ENCODE measurements around the gene PTPRO.

The PTPRO gene

DNA sequence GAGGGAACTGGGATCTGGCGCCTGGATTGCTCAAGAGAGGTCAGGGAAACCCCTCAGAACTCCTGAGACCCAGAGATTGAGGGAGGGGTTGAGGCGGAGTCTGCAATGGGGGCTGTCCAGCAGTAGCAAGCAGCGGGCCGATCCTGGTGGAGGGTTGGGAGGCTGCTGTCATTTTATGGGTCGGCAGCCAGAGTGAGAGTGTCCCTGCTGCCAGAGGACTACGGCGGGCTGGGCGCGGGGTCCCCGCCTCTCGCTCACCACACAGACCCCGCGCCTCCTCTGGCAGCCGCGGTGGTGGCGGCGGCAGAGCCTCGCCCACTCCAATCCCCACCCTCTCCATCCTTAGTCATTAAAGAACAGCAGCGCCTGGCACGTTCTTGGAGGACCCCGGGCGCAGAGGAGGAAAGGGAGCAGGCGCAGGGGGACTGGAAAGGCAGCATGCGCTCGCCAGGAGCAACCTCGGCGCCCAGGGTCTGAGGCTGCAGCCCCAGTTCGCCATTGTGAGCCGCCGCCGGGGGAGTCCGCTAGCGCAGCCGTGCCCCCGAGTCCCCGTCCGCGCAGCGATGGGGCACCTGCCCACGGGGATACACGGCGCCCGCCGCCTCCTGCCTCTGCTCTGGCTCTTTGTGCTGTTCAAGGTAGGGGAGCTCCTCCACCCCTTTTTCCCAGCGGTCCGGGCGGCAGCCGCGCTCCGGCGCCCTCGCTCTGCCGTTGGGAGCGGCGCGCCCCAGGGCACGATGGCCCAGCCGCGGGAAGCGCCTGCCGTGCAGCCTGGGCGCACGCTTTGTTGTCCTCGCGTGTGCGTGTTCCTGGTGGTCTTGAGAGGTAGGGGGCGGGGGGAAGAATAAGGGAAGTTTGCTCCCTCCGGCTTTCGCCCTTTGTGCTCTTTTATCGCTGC is at the start of gene PTPRO:
TSS of gene PTPRO (plus strand) at position 345 of the 898 bp plus-strand sequence.
- DNase-seq (ENCODE audit: low read depth in 2 of 2), result no peak

DNA sequence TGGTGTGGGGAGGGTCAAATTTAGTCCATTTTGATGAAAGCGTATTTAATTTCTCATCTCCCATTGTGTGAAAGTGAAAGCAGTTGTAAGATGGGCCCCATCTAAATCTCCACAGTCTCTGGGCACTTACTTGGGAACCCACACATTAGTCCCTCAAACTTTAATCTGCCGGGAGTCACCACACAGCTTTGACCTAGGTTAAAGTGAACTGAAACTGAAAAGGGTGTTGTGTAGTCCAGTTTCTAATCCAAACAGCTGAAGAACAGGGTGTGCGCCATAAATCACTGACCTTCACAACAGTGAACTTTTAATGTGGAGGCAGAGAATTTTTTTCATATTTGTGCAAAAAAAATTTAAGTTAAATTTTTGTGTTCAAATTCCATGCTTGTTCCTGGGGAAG is 48.4 kb upstream of the PTPRO start:
- no peak for DNase-seq (ENCODE audit: low read depth in 2 of 2)

DNA sequence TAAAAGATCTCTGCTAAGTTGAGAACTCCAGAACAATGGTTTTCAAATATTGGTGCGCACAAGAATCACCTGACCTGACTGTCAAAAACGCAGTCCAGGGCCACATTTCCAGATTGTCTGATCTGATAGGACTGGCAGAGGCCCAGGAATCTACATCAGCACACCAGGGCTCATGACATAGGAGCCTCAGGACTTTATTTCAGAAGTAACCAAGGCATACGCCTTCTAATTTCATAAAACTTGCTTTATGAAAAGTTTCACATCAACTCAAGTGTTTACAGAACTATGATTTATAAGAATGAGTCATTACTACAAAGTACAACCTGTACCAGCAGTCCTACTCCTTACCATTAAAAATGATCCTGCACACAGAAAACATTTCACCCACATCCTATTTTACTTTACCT is 47.7 kb upstream of the PTPRO start:
- DNase-seq (ENCODE audit: low read depth in 2 of 2), result no peak

DNA sequence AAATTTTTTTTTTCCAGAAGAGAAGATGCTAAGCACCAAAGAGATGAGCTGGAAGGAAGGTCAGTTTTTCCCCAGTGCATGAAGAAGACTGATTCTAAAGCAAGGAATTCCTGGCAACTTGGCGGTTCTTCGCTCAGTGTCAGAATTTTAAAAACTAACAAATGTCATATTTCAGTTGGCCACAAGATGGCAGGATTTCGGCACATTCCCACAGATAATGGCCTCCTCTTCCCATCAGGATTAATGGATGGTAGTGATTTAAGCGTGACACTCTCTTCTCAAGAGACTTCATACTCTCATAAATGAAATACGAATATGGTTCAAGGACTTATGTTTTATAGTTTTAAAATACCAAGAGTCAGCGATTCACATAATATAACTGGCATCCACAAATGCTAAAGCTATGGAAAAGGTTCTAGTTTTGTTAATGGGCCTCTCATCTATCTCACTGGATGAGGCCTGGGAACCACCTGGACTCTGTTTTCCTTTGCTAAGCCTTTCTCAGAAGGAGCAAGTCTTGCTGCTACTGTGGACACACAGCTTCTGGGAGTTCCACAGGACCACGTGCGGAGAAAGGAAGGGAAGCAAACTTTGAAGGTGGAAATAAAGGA is 46.1 kb upstream of the PTPRO start:
- DNase-seq (ENCODE audit: low read depth in 2 of 2), result no peak

DNA sequence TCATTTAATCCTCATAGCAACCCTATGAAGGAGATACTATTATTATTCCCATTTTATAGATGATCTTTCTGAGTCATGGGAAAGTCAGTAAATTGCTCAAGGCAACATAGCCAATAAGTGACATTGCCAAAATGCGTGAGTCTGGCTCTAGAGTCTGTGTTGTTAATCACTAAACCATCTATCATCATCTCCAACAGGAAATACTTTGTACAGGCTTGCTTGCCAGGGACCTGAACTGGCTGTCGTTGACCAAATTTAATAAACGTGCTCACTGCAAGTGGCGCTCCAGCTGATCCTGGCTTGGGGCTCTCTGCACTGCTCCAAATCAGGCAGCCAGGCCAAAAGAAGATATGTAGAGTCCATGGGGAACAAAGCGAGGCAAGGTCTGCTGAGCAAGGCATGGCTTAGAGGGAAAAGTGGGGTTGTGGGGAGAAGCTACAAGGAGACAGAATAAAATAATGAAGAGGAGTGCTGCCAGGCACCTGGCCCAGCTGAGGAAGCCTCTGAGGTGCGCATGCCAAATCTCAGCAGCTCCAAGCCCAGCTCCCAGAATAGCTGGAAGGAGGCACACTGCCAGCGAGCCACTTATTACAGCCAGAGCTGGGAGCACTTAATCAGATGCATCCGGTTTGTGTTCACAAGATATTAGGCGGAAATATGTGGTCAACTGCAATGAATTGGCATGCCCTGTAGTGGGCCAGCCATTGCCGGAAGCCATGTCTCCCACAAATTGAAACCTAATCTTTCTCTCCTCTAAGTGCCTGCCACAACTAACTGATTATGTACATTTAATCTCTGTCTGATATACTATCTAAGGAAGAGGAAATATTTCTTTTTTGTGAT is 43.3 kb upstream of the PTPRO start:
- DNase-seq (ENCODE audit: low read depth in 2 of 2), result no peak

DNA sequence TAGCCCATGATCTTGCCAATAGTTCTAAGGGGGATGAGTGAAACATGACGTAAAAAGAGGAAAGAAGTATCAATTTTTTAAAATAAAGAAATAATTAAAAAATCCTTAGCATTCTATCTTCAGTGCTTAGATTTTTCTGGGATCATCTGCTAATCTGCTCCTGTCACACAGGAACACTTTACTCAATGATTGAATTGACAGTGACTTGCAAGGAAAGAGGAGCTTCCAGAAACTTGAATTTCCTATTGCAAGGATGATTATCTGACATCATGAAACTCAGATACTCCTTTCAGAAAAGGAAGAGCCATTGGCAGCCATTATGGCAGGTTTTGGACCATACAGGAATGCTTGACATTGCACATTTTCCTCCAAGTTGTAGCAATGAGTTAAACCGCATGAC is 41.4 kb upstream of the PTPRO start:
- DNase-seq (ENCODE audit: low read depth in 2 of 2), result no peak

DNA sequence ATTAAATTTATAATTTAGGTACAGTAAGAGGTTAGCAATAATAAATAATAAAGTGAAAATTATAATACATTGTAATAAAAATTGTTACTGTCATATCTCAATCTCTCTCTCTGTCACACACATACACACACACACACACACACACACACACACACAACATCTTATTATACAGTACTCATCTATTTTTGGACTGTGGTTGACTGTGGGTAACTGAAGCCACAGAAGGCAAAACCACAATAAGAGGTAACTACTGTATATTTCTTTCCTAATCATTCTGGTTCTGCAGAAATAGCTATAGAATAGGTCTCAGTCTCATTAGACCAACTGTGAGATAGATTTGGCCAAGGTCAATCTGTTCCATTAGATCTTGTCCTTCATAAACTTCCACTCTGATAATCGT is 33.1 kb upstream of the PTPRO start:
- no peak for DNase-seq (ENCODE audit: low read depth in 2 of 2)

DNA sequence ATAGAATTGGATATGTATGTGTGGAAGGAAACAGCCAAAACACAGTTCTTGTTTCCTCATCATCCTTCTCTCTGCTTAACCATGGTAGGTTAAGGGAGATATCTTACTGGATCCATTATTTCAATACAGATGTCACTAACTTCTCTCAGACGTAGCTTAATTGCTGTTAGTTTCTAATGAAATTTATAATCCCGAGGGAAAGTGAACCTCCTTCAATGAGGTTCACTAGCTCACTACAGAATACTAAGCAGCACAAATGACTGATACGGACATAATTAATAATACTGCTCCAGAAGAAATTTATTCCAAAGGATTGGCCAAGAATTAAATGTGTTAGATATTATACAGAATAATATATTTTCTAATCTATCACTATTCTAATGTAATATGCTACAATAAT is 28.6 kb upstream of the PTPRO start:
- no peak for DNase-seq (ENCODE audit: low read depth in 2 of 2)

DNA sequence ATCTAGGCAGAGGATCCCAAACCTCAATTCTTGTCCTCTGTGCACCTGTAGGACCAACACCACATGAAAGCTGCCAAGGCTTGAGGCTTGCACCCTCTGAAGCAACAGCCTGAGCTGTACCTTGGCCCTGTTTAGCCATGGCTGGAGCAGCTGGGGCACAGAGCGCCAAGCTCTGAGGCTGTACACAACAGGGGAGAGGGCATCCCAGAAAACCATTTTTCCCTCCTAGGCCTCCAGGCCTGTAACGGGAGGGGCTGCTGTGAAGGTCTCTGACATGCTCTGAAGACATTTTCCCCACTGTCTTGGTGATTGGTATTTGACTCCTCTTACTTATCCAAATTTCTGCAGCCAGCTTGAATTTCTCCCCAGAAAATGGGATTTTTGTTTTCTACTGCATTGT is 22.4 kb upstream of the PTPRO start:
- DNase-seq (ENCODE audit: low read depth in 2 of 2), result no peak

DNA sequence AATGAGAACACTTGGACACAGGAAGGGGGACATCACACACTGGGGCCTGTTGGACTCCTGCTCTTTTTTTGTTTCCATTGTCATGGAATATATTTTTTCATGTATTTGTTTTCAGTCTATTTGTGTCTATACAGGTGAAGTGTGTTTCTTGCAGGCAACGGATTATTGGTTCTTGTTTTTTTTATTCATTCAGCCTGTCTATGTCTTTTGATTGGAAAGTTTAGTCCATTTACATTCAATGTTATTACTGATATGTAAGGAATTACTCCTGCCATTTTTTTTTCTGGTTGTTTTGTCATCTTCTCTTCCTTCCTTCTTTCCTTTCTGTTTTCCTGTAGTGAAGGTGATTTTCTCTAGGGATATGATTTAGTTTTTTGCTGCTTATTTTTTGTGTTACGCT is 18.0 kb upstream of the PTPRO start:
- DNase-seq (ENCODE audit: low read depth in 2 of 2), result no peak

DNA sequence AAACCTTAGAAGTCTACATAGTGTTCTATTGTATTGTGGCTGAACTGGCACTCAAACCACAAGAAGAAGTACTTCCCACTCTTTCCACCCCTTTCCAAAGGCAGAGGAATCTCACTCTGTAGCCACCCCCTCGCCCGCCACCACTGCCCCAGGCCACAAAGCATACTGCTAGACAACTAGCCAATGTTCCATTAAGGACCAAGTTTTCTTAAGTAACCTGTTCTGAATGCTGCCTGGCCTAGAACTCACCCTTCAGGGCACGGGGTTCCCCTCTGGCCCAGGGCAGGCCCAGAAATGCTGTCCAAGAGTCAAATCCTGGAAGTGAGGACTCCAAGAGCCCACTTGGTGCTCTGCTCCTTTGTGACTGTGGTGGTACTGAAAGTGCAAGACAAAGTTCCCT is 15.7 kb upstream of the PTPRO start:
- no peak for DNase-seq (ENCODE audit: low read depth in 2 of 2)

DNA sequence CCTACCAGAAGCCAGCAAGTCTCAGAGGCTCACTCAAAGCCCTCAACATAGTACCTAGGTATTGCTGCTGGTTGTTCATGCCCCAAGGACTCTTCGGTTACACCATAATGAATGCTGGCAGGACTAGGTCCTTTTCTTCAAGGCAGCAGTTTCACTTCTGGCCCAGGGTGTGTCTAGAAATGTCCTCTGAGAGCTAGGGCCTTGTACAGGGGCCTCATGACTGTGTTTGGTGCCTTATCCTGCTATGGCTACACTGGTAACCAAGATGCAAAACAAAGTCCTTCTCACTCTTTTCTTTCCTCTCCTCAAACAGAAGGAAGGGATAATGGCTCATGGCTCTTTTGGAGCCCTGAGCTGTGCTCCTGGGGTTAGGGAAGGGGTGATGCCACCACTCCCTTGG is 15.2 kb upstream of the PTPRO start:
- DNase-seq (ENCODE audit: low read depth in 2 of 2), result no peak

DNA sequence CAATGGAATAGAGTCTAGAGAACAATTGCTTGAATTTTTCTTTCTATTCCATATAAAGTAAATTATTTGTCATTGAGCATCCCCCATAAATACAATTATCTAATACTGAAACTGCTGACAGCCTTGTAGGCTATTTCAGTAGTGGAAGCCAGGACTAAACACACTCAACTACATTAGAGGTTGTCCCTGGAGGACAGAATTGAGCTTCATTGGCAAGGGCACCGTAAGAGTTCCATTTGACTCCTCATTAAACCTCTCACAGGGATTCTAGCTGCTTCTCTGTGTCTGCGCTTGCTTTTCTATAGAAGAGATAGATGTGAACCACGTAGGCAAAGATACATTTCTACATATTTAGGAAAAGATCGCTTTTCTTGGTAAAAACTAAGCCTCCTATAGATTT is 3.5 kb upstream of the PTPRO start:
- DNase-seq (ENCODE audit: low read depth in 2 of 2), result no peak

DNA sequence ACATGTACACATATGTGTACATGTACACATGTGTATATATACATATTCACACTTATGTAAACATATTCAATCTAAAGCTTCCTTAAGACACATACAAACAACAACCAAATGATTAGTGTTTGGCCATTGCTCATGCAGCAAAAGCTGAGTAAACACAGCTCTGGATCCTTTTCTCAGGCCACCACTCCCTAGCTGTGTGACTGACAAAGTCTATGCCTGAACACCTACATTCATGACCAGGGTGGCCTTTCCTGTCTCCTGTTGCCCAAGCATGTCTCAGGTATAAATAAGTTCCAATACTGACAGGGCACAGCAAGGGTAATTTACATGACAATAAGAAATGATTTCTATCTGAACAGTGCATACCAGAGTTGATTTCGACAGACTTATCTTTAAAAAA is 1.4 kb upstream of the PTPRO start:
- DNase-seq (ENCODE audit: low read depth in 2 of 2), result no peak

DNA sequence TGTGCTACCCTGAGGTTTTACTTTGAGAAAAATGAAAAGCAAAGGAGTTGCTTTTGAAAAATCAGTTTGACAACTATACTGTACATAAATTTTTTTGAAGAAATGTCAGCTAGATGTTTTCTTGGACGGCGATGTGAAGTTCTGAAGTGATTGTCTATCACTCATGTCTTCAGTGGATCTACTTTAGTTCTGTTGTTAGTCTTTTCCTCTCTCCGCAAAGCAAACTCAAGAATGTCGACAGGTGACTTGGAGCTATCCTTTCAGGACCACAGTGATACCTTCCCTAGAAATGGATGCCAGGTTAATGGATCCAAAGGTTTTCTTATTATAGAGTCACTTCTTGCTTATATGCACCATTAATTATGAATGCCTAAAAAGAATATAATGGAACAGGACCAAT is 1.2 kb downstream of the PTPRO start:
- DNase-seq (ENCODE audit: low read depth in 2 of 2), result no peak

DNA sequence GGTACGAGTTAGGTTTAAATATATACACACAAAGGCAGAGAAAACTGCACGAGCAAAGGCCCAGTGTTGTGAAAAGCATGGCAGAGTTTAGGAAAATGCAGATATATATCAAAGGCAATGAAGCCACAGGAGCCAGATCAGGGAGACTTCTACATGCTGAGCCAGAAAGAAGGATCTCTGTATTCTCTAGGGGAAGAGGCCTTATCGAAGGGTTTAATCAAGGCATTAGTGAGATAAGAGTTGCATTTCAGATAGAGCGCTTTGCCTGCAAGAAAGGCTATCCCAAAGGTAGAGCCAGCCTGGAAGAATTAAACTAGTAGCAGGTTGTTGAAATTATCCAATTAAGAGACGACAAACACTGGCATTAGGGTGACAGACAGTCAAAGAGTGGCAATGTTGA is 7.6 kb downstream of the PTPRO start:
- no peak for DNase-seq (ENCODE audit: low read depth in 2 of 2)

DNA sequence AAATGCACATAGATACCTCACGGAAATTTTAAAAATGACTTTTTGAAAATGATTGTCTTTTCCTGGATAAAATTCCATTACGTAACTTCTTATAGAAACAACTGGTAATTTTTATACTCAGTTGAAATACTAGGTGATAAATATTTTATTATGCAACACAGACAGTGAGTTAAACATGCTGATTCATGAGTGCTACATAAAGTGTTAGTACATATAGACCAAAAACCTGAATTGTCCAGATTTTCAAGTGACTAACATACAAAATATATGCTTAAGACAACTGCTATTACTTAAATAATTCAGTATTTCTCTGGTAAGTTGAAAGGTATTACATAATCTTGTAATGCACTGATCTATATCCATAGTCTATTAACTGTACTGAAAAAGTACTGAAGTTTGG is 11.9 kb downstream of the PTPRO start:
- DNase-seq (ENCODE audit: low read depth in 2 of 2), result no peak

DNA sequence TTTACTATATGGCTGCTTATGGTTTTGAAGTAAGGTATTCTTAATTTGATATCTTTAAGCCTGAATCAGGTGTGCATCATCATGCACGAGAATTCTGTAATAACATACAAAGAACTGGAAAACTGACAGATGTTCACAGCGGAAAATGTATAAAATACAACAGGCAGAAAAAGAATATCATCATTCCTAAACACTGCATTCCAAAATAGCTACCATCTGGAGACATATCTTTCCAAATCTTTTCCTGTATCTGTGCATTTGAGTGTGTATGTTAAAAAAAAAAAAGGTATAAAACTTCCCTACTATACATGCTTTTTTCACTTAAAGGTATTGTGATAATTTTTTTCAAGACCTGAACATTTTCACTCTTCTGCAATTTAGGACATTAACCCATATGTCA is 13.7 kb downstream of the PTPRO start:
- DNase-seq (ENCODE audit: low read depth in 2 of 2), result no peak

DNA sequence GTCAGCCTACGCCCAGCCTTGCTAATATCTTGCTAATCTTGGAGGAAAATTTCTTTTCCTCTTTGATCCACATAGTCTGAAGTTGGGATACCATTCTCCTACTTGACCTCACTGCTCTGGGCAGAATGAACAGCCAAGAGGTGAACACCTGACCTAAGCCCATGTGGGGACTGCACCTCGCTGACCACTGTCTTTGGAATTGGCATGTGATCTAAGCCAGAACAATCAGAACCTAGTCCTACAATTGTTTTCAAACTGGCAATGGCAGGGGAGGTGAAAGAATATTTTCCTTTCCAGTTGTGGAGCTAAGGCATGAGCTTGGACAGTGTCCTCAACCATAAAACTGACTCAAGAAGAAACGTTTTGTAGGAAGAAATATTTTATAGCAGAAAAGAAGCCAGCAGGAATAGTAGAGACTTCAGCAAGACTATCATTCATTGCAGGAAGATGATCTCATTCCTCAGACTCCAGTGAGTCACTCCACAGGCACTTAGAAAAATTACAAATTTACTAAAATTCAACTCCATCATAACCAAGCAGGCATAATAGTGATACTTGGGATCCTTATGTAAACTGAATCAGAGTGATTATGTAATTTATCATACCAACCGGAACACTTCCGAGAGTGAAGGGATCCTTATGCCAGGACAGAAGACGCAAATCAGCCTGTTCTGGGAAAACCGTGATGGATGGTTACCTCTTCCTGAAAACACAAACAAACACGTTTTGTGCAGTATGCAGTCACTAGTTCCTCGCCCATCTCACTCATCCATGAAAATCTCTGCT is 14.7 kb downstream of the PTPRO start:
- DNase-seq (ENCODE audit: low read depth in 2 of 2), result no peak

DNA sequence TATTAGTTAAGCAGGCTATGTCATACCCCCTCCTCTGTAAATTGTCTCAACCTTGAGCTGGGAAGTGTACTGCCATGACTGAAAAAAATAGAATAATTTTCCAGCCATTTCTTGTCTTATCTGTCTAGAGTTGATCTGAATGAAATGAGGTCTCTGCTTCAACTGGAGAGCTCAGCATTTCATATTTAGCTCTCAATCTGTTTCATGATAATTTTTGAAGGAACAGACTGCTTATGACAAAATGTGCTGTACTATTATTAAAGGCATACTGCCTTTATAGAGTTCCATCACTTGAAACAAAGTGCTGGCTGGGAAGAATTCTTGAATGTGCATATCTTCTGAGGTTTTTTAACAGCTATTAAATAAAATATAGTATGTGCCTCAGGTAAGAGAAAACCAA is 19.1 kb downstream of the PTPRO start:
- DNase-seq (ENCODE audit: low read depth in 2 of 2), result no peak

DNA sequence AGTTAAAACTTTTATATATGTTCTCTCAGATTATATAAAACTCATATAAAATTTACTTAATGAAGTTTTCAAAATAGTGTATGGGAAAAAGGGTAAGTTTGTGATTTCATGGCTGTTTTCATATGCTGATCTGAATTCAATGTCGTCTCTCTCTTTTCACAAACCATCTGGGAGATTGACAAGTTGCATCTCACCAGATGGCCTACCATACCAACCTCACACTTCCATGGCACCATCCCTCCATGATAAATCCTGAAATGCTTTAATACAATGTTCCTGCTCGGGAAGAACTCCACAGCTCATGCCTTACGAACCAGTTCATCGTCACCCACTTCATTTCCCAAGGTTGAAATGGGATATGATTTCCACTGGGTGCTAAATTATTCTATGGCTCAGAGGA is 22.3 kb downstream of the PTPRO start:
- DNase-seq (ENCODE audit: low read depth in 2 of 2), result no peak

DNA sequence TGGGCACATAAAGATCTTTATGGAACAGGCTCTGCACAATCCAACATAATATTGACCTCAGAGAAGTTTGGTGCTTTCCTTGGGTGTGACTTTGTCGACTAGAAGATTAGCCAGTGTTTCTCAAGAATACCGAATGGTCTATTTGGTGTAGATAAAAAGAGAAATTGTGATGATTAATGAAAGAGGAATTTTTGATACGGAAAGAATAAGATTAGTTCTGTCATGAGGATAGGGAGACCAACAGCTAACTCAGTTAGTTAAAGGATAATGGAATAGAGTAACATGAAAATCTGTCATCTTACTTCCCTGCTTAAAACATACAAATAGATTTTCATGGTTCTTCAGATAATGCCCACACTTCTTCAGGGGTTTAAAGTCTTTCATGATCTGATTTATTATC is 24.2 kb downstream of the PTPRO start:
- no peak for DNase-seq (ENCODE audit: low read depth in 2 of 2)
